GM23338 (cell line): Measurements from ENCODE around the gene ZCCHC10.

Source experiments
- CREB1 ChIP-seq: fragments of 250-450 bp; sonication (Bioruptor Pico); IDR thresholded peaks from 2 replicates; pipeline ENCODE4 v1.5.0; 2020; ENCODE audit warnings: low read depth, mild to moderate bottlenecking, moderate library complexity
- EZH2 ChIP-seq: fragments of 200-600 bp; sonication (generic); IDR thresholded peaks from one replicate; pipeline ENCODE4 v1.8.0; 2017; ENCODE audit warnings: antibody characterized with exemption, mild to moderate bottlenecking, low read depth; ENCODE audit not compliant: unreplicated experiment
- EZH2phosphoT487 ChIP-seq: fragments of 200-600 bp; sonication (generic); IDR thresholded peaks from one replicate; pipeline ENCODE4 v1.8.1; 2018; ENCODE audit warnings: antibody characterized with exemption; ENCODE audit not compliant: unreplicated experiment
- JUNB ChIP-seq: IDR thresholded peaks from one replicate; pipeline ENCODE4 v1.6.1; 2016; ENCODE audit warnings: antibody characterized with exemption; ENCODE audit not compliant: unreplicated experiment
- NANOG ChIP-seq: IDR thresholded peaks from 2 replicates; pipeline ENCODE4 v1.6.1; 2016; ENCODE audit warnings: antibody characterized with exemption, borderline replicate concordance
- POLR2AphosphoS5 ChIP-seq: IDR thresholded peaks from 2 replicates; pipeline ENCODE4 v1.6.1; 2016; ENCODE audit warnings: antibody characterized with exemption, low read depth
- ZNF114 ChIP-seq: fragments of 250-450 bp; sonication (Bioruptor Pico); IDR thresholded peaks from 2 replicates; pipeline ENCODE4 v1.5.0; 2020; ENCODE audit warnings: mild to moderate bottlenecking, moderate library complexity
- TF ChIP-seq, protein P1 (sequence below), 2 experiments: fragments of 200-600 bp in 1 of 2; sonication (generic) in 1 of 2; conservative IDR thresholded peaks; 2 replicates each; pipeline versions ENCODE4 v1.5.1 to v1.6.1; 2016 to 2017; ENCODE audit warnings: antibody characterized with exemption in 2 of 2, low read depth in 2 of 2, mild to moderate bottlenecking in 2 of 2, moderate library complexity in 1 of 2
- TF ChIP-seq, protein P2 (sequence below): IDR thresholded peaks from one replicate; pipeline ENCODE4 v1.6.1; 2018; ENCODE audit warnings: antibody characterized with exemption; ENCODE audit not compliant: unreplicated experiment
- TF ChIP-seq, protein P3 (sequence below): IDR thresholded peaks from 2 replicates; pipeline ENCODE4 v1.6.1; 2016; ENCODE audit warnings: antibody characterized with exemption
- TF ChIP-seq, protein P4 (sequence below): fragments of 250-450 bp; sonication (Bioruptor Pico); IDR thresholded peaks from 2 replicates; pipeline ENCODE4 v1.5.0; 2020; ENCODE audit warnings: mild to moderate bottlenecking, moderate library complexity

DNA sequence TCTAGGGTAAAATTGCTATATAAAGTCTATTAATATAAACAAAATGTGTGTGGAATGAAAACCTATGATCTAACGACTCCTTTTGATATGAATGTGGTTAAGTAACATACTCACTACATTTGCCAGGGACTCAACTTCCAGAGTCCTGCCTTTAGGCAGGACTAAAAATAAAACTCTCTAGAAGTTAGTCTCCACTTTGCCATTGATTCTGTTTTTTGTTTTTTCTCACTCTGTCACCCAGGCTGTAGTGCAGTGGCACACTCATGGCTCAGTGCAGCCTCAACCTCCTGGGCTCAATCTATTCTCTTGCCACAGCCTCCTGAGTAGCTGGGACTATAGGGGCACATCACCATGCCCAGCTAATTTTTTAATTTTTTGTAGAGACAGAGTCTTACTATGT is 30.0 kb downstream of the ZCCHC10 start:
- TF ChIP-seq, protein P1, sequence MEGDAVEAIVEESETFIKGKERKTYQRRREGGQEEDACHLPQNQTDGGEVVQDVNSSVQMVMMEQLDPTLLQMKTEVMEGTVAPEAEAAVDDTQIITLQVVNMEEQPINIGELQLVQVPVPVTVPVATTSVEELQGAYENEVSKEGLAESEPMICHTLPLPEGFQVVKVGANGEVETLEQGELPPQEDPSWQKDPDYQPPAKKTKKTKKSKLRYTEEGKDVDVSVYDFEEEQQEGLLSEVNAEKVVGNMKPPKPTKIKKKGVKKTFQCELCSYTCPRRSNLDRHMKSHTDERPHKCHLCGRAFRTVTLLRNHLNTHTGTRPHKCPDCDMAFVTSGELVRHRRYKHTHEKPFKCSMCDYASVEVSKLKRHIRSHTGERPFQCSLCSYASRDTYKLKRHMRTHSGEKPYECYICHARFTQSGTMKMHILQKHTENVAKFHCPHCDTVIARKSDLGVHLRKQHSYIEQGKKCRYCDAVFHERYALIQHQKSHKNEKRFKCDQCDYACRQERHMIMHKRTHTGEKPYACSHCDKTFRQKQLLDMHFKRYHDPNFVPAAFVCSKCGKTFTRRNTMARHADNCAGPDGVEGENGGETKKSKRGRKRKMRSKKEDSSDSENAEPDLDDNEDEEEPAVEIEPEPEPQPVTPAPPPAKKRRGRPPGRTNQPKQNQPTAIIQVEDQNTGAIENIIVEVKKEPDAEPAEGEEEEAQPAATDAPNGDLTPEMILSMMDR (conservative IDR thresholded peaks at IDR 0.05; ENCODE audit: low read depth in 2 of 2): no peak
- no peak for TF ChIP-seq CREB1 (CRISPR knock-in tag)
- TF ChIP-seq EZH2: no peak
- no peak for TF ChIP-seq EZH2phosphoT487
- TF ChIP-seq POLR2AphosphoS5: no peak
- TF ChIP-seq, protein P2, sequence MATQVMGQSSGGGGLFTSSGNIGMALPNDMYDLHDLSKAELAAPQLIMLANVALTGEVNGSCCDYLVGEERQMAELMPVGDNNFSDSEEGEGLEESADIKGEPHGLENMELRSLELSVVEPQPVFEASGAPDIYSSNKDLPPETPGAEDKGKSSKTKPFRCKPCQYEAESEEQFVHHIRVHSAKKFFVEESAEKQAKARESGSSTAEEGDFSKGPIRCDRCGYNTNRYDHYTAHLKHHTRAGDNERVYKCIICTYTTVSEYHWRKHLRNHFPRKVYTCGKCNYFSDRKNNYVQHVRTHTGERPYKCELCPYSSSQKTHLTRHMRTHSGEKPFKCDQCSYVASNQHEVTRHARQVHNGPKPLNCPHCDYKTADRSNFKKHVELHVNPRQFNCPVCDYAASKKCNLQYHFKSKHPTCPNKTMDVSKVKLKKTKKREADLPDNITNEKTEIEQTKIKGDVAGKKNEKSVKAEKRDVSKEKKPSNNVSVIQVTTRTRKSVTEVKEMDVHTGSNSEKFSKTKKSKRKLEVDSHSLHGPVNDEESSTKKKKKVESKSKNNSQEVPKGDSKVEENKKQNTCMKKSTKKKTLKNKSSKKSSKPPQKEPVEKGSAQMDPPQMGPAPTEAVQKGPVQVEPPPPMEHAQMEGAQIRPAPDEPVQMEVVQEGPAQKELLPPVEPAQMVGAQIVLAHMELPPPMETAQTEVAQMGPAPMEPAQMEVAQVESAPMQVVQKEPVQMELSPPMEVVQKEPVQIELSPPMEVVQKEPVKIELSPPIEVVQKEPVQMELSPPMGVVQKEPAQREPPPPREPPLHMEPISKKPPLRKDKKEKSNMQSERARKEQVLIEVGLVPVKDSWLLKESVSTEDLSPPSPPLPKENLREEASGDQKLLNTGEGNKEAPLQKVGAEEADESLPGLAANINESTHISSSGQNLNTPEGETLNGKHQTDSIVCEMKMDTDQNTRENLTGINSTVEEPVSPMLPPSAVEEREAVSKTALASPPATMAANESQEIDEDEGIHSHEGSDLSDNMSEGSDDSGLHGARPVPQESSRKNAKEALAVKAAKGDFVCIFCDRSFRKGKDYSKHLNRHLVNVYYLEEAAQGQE: no peak
- TF ChIP-seq, protein P3, sequence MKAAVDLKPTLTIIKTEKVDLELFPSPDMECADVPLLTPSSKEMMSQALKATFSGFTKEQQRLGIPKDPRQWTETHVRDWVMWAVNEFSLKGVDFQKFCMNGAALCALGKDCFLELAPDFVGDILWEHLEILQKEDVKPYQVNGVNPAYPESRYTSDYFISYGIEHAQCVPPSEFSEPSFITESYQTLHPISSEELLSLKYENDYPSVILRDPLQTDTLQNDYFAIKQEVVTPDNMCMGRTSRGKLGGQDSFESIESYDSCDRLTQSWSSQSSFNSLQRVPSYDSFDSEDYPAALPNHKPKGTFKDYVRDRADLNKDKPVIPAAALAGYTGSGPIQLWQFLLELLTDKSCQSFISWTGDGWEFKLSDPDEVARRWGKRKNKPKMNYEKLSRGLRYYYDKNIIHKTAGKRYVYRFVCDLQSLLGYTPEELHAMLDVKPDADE: no peak
- TF ChIP-seq JUNB: no peak
- no peak for TF ChIP-seq NANOG
- TF ChIP-seq ZNF114 (CRISPR knock-in tag): no peak
- TF ChIP-seq, protein P4, sequence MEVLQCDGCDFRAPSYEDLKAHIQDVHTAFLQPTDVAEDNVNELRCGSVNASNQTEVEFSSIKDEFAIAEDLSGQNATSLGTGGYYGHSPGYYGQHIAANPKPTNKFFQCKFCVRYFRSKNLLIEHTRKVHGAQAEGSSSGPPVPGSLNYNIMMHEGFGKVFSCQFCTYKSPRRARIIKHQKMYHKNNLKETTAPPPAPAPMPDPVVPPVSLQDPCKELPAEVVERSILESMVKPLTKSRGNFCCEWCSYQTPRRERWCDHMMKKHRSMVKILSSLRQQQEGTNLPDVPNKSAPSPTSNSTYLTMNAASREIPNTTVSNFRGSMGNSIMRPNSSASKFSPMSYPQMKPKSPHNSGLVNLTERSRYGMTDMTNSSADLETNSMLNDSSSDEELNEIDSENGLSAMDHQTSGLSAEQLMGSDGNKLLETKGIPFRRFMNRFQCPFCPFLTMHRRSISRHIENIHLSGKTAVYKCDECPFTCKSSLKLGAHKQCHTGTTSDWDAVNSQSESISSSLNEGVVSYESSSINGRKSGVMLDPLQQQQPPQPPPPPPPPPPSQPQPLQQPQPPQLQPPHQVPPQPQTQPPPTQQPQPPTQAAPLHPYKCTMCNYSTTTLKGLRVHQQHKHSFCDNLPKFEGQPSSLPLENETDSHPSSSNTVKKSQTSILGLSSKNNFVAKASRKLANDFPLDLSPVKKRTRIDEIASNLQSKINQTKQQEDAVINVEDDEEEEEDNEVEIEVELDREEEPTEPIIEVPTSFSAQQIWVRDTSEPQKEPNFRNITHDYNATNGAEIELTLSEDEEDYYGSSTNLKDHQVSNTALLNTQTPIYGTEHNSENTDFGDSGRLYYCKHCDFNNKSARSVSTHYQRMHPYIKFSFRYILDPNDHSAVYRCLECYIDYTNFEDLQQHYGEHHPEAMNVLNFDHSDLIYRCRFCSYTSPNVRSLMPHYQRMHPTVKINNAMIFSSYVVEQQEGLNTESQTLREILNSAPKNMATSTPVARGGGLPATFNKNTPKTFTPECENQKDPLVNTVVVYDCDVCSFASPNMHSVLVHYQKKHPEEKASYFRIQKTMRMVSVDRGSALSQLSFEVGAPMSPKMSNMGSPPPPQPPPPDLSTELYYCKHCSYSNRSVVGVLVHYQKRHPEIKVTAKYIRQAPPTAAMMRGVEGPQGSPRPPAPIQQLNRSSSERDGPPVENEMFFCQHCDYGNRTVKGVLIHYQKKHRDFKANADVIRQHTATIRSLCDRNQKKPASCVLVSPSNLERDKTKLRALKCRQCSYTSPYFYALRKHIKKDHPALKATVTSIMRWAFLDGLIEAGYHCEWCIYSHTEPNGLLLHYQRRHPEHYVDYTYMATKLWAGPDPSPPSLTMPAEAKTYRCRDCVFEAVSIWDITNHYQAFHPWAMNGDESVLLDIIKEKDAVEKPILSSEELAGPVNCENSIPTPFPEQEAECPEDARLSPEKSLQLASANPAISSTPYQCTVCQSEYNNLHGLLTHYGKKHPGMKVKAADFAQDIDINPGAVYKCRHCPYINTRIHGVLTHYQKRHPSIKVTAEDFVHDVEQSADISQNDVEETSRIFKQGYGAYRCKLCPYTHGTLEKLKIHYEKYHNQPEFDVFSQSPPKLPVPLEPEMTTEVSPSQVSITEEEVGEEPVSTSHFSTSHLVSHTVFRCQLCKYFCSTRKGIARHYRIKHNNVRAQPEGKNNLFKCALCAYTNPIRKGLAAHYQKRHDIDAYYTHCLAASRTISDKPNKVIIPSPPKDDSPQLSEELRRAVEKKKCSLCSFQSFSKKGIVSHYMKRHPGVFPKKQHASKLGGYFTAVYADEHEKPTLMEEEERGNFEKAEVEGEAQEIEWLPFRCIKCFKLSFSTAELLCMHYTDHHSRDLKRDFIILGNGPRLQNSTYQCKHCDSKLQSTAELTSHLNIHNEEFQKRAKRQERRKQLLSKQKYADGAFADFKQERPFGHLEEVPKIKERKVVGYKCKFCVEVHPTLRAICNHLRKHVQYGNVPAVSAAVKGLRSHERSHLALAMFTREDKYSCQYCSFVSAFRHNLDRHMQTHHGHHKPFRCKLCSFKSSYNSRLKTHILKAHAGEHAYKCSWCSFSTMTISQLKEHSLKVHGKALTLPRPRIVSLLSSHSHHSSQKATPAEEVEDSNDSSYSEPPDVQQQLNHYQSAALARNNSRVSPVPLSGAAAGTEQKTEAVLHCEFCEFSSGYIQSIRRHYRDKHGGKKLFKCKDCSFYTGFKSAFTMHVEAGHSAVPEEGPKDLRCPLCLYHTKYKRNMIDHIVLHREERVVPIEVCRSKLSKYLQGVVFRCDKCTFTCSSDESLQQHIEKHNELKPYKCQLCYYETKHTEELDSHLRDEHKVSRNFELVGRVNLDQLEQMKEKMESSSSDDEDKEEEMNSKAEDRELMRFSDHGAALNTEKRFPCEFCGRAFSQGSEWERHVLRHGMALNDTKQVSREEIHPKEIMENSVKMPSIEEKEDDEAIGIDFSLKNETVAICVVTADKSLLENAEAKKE (CRISPR knock-in tag): no peak
